IPS-NIHi7 (cell line): ENCODE results near the gene ADIPOR2.
"Not testable (repeated sequence)": the region's sequence is repeated elsewhere in the genome, so short reads cannot be mapped to it uniquely, and the experiment has no call there.

ENCODE experiments used
- DNase-seq: peaks from one replicate; pipeline ENCODE4 v3.0.0; 2012; ENCODE audit warnings: mixed read lengths; ENCODE audit errors: extremely low spot score

The ADIPOR2 gene

DNA sequence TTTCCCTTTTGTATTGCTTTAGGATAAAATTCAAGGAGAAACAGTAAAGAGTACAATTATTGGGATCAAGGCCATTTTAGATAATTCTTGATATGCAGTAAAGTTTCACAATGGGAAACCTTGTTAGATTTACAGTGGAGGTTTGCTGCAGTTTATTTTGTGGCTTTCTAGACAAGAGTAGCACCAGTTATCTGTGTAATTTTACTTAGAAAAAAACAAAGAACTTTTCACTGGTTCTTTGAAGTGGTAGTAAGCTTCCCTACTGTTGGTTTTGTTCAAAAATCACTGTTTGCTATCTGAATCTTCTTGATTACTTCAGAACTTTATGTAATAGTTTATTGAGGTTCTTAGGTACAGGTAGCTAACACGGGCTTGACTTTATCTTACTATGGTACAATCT lies 42.0 kb downstream of the ADIPOR2 start:
- DNase-seq, result no peak

- not testable (repeated sequence) for DNase-seq
These were observed 42.8 kb downstream of the ADIPOR2 start for GRCh38 chr12:1733712-1734111.

DNA sequence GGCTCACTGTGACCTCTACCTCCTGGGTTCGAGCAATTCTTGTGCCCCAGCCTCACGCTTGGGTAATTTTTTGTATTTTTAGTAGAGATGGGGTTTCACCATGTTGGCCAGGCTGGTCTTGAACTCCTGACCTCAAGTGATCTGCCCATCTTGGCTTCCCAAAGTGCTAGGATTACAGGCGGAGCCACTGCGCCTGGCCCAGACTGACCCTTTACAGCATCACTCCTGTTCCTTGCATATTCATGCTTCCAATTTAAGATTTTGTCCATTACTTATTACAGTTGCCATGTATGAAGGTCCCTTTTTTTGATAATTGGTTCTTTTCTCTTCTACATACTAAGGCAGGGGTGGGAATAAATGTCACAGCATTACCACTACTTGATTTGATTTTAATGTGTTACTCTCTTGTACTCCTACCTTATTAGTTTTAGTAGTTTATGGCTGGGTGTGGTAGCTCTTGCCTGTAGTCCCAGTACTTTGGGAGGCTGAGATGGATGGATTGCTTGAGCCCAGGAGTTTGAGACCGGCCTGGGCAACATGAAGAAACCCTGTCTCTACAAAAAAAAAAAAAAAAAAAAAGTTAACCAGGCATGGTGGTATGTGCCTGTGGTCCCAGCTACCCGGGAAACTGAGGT lies 46.9 kb downstream of the ADIPOR2 start:
- DNase-seq, result no peak

DNA sequence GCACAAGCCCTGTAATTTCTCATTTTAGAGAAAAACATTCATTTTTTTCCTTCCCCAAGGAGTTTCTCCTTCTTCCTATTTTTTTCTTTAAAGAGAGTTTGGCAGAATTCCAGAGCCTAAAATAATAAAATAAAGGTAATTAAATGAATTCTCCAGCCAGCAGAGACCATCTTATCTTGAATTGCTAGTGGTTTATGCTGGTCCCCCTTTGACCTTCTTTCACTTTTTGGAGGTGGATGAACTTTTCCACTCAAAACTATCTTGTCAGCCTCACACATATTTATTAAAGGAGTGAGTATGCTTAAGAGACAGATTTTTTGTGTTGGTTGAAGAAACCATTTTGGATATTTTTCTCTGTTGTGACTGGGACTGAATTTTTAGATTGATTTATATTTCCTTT lies 47.6 kb downstream of the ADIPOR2 start:
- DNase-seq, result no peak

GRCh38 chr12:1739368-1739767 lies 48.5 kb downstream of the ADIPOR2 start:
- no peak for DNase-seq

DNA sequence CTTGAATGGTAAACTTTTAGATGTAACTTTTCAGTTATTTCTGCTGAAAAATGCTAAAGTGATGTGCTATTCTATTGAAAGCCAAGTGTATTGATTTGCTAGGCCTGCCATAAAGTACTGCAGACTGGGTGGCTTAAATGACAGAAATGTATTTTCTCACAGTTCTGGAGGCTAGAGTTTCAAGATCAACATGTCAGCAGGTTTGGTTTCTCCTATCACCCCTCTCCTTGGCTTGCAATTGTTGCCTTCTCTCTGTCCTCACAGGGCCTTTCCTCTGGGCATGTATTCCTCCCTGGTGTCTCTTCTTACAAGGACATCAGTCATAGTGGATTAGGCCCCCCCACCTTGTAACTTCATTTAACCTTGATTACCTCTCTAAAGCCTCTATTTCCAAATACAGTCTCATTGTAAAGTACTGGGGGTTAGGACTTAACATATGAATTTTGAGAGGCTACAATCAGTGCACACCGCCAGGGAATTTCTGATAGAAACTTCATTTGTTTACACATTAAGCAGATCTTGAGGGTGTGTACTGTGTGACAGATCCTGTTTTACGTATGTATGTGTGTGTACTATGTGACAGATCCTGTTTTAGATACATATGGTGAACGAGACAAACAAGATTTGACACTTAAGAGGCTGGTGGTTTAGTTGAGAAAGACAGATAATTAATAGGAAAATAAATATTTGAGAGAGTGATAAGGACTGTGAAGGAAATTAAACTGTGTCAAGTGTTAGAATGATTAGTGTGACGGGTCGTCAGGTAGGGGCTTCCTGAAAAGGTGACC lies 49.5 kb downstream of the ADIPOR2 start:
- DNase-seq, result no peak

DNA sequence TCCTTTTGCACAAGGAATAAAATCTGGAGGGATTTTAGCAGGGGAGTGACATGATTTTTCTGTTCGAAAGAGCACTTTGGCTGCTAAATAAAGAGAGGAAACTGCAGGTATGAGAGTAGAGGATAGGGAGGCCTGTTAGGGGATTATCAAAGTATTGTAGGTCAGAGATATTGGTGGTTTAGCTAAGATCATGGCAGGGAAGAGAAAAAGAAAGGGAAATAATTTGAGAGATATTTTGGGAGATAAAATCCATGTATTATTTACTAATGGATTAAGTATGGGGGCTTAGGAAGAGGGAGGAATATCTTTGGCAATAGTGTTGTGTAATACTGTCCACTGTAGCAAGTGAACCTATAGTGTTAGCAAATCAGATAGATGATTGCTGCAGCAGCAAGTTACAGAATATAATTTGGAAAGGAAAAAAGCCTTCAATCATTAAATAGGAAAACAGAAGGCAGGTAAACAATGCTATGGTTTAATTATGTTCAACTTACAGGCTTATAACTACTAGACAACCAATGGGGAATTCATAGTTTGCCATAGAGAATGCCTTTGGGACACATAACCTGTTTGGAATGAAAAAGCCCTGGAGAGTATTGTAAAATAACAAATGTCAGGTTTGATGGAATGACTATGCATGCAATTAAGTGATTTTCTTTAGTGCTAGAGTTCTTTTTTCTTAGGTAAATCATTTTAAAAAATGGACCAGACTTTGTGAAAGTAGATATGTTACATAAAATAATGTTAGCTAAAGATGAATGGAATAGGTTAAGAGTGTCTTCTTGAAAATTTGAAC lies 50.5 kb downstream of the ADIPOR2 start:
- no peak for DNase-seq

GRCh38 chr12:1744932-1745331 lies 54.1 kb downstream of the ADIPOR2 start:
- peak; percentile 41 for DNase-seq

DNA sequence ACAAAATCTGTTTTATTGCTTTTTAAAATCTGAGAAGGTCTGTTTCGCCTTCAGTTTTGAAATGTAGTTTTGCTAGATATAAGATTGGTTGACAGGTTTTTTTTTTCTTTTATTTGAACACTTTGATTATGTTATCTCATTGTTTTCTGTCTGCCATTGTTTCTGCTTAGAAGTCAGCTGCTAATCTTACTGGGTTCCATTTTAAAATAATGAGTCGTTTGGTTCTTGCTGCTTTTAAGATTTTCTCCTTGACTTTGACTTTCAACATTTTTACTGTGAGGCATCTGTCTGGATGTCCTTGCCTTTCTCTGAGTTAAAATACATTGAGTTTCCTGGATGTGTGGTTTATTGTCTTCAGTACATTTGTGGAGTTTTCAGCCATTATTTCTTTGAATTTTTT lies 56.7 kb downstream of the ADIPOR2 start:
- DNase-seq, result no peak

- DNase-seq, result no peak
These were observed 58.1 kb downstream of the ADIPOR2 start for GRCh38 chr12:1749019-1749418.

DNA sequence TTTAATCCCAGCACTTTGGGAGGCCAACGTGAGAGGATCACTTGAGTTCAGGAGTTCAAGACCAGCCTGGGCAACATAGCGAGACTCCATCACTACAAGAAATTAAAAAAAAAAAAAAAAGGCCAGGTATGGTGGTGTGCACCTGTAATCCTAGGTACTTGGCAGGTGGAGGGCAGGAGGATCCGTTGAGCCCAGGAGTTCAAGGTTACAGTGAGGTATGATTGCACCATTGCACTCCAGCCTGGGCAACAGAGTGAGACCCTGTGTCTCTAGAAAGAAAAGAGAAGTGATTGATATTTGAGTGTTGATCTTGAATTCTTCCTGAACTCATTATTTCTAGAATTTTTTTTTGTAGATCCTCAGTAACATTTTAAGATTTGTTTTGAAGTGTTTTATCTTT lies 59.4 kb downstream of the ADIPOR2 start:
- no peak for DNase-seq

DNA sequence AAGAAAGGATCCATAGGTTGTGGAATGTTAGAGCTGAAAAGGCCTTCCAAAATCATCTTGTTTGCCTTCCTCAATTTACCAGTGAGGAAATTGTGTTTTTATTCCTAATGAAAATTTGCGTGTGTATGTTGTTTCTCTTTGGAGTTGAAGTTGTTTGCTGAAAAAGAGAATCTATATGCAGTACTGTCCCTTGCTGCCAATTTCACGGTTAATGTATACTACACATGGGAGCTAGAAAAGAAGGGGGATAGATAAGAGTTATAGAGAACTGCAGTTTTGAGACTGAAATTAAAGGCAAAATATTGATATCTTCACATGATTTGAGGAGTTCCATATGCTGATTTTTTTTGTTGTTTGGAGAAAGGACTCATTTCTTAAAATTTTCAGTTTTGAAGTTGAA lies 67.5 kb downstream of the ADIPOR2 start:
- DNase-seq, result no peak

DNA sequence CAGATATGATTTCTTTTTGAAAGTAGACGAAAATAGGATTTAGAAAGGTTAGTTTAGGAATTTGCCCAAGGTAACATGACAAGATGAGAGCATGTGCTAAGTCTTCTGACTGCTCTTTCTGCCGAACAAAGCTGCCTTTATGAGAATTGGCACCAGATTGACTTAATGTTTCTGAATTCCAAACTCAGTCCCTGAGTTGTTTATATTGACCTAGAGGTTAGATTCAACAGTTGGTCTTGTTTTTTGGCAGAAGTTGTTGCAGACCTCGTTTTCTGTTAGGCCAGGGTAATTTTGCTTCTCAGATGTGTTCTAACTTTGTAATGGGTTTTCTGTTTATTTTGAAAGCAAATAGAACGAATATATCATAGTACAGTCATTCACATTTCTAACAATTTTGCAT lies 68.0 kb downstream of the ADIPOR2 start:
- DNase-seq, result no peak

DNA sequence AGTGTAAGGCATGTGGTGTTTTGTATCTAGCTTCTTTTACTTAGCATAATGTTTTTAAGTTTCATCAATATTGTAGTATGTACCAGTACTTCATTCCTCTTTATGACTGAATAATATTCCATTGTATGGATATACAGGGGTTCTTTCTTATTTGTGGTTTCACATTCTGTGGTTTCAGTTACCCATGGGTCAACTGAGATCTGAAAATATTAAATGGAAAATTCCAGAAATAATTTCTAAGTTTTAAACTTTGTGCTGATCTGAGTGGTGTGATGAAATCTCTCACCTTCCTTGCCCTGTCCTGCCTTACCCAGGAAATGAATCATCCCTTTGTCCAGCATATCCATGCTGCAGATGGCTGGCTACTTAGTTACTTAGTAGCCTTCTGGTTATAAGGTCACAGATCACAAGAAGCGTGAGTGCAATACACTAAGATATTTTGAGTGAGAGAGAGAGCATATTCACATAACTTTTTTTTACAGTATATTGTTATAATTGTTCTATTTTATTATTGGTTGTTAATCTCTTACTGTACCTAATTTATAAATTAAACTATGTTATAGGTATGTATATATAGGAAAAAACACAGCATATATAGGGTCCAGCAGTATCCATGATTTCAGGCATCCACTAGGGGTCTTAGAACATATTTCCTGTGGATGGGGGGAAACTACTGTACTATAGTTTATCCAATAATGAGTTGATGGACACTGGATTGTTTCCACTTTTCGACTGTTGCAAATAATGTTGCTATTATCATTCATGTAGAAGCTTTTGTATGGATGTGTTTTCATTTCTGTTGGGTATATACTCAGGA lies 69.9 kb downstream of the ADIPOR2 start:
- no peak for DNase-seq

- no peak for DNase-seq
These were observed 71.0 kb downstream of the ADIPOR2 start for GRCh38 chr12:1761857-1762256.

DNA sequence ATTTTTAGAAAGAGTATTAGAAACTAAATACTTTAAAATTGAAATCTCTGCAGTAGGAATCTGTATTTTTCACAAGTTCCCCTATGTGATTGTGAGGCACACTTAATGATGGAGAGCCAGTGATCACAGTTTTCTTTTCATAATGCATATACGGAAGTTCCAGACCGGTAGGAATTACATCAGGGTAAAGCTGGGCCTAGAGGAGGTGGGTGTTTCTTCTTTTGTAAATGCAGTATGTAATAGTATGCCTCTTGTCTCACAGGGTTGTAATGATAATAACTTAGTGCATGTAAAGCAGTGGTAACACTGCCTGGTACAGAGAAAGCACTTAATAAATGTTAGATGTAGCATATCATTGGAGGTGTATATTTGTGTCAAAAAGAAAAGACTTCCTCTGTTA lies 72.3 kb downstream of the ADIPOR2 start:
- DNase-seq, result no peak

GRCh38 chr12:1766110-1766509 lies 75.2 kb downstream of the ADIPOR2 start:
- DNase-seq, result no peak

GRCh38 chr12:1767407-1768090 lies 76.7 kb downstream of the ADIPOR2 start:
- no peak for DNase-seq

GRCh38 chr12:1768615-1769014 lies 77.7 kb downstream of the ADIPOR2 start:
- DNase-seq, result no peak

- no peak for DNase-seq
These were observed 79.1 kb downstream of the ADIPOR2 start for GRCh38 chr12:1769809-1770494.
